Peyer's patch (tissue), 4 donors: ENCODE results near the gene PDE3A. TPM values are rescaled to one million over a fixed set of nuclear protein-coding genes. Genes with fewer than 3 reads are reported as not detected.

Experiments
- DNase-seq, 3 donors: peaks; one replicate each; pipeline ENCODE4 v3.0.0-alpha.2; 2017 to 2019
- H3K27ac ChIP-seq, 4 donors: fragments of 200-600 bp; sonication (generic); one replicate each; pipeline ENCODE4 v1.5.1; 2016 to 2019
- H3K27me3 ChIP-seq, 2 donors: fragments of 200-600 bp; sonication (generic); one replicate each; pipeline ENCODE4 v1.5.1; 2019
- H3K36me3 ChIP-seq, 3 donors: fragments of 200-600 bp; sonication (generic); one replicate each; pipeline ENCODE4 v1.5.1; 2016 to 2019
- H3K4me1 ChIP-seq, 4 donors: fragments of 200-600 bp; sonication (generic); one replicate each; pipeline ENCODE4 v1.5.1; 2016 to 2019
- H3K4me3 ChIP-seq, 4 donors: fragments of 200-600 bp; sonication (generic); 1 replicate in 3 of 4; 2 replicates in 1 of 4; pipeline ENCODE4 v1.5.1; 2016 to 2019; ENCODE audit warnings: mild to moderate bottlenecking in 1 of 4
- H3K9me3 ChIP-seq, 4 donors: fragments of 200-600 bp; sonication (generic); one replicate each; pipeline ENCODE4 v1.5.1; 2016 to 2019; ENCODE audit warnings: mild to moderate bottlenecking in 1 of 4
- POLR2A ChIP-seq, 2 donors: fragments of 450-650 bp; IDR thresholded peaks; one replicate each; pipeline ENCODE4 v1.5.1; 2017; ENCODE audit warnings: antibody characterized with exemption in 2 of 2, mild to moderate bottlenecking in 2 of 2, moderate library complexity in 2 of 2
- total RNA-seq, 4 donors: library from RNA; depleted of rRNA; stranded (reverse); fragments of >200 nt; gene quantifications; one replicate each; pipeline ENCODE4 v1.1.0, GENCODE V29; 2016
- TF ChIP-seq, protein P1 (sequence below), 6 experiments: fragments of 450-650 bp in 4 of 6; fragments of 200-600 bp in 2 of 6; sonication (generic) in 1 of 6; IDR thresholded peaks; one replicate each; pipeline ENCODE4 v1.5.1; 2017 to 2019; ENCODE audit warnings: antibody characterized with exemption in 6 of 6, mild to moderate bottlenecking in 3 of 6, moderate library complexity in 1 of 6

Gene PDE3A
- total RNA-seq, 4 donors from 2014 or later: 17.3 to 144 (median 120) TPM

DNA sequence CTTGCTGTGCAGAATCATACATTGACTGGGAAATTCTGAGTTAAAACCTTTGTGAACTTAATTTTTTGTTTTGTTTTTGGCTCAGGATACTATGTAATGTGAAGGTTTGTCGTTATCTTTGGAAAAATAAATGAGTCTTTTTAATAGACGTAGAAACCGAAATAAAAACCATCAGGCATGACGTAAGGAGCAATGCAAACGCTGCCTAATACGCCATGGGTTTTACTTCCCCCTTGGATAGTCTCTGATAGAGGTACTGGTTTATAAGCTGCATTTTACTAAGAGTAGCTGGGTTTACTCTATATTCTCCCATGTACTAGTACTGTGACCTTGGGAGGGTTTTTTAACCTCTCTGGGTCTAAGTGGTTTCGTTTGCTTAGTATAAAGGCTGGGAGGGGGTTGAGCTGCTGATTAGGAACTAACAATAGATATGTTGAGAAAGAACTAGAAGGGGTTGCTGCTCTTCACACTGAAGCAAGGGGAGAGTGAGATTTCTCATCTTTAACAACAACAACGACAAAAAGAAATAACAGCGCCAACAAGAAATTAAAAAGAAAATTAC is 260.0 kb downstream of the PDE3A start:
- Histone ChIP-seq H3K4me1 (peaks cover 0 to 3% (median 0%) of the 10 kb centered on the region in 4 donors), H3K27ac (no peak overlapping the region), H3K4me3 (no peak overlapping the region), H3K36me3 (no peaks in the 10 kb centered on the region), H3K27me3 (no peaks in the 10 kb centered on the region), H3K9me3 (no peaks in the 10 kb centered on the region)
- DNase-seq: no peak
- TF ChIP-seq, protein P1, sequence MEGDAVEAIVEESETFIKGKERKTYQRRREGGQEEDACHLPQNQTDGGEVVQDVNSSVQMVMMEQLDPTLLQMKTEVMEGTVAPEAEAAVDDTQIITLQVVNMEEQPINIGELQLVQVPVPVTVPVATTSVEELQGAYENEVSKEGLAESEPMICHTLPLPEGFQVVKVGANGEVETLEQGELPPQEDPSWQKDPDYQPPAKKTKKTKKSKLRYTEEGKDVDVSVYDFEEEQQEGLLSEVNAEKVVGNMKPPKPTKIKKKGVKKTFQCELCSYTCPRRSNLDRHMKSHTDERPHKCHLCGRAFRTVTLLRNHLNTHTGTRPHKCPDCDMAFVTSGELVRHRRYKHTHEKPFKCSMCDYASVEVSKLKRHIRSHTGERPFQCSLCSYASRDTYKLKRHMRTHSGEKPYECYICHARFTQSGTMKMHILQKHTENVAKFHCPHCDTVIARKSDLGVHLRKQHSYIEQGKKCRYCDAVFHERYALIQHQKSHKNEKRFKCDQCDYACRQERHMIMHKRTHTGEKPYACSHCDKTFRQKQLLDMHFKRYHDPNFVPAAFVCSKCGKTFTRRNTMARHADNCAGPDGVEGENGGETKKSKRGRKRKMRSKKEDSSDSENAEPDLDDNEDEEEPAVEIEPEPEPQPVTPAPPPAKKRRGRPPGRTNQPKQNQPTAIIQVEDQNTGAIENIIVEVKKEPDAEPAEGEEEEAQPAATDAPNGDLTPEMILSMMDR (IDR thresholded peaks at IDR 0.05): no peak
- TF ChIP-seq POLR2A (IDR thresholded peaks at IDR 0.05): no peak

DNA sequence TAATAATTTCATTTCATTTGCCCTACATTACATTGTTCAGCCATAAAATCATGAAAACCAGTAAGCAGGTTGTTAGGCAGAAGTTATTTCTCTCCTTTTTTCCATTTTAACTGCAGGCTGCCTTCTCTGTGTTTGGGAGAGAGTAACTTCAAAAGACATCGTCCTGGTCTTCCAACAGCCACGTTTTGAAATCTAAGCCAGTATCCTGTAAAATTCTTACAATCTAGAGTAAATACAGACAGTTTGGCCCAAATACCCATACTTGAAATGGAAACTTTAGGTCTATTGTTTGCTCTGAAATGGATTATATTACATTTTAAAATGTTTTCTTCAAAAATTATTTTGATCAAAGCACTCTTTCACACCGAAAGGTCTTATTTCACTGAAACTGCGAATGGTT is 260.7 kb downstream of the PDE3A start:
- DNase-seq: no peak
- no peak overlapping the region for H3K27ac ChIP-seq
- H3K36me3 ChIP-seq: no peaks in the 10 kb centered on the region
- no peak for TF ChIP-seq POLR2A (IDR thresholded peaks at IDR 0.05)
- TF ChIP-seq, protein P1 (IDR thresholded peaks at IDR 0.05): no peak
- H3K27me3 ChIP-seq: no peaks in the 10 kb centered on the region
- no peak overlapping the region for H3K4me3 ChIP-seq
- no peaks in the 10 kb centered on the region for H3K9me3 ChIP-seq
- peaks cover 0 to 3% (median 0%) of the 10 kb centered on the region in 4 donors for H3K4me1 ChIP-seq

GRCh38 chr12:20629414-20630156 is 261.2 kb downstream of the PDE3A start:
- H3K27me3 ChIP-seq: no peaks in the 10 kb centered on the region
- no peak for DNase-seq
- TF ChIP-seq POLR2A (IDR thresholded peaks at IDR 0.05): no peak
- TF ChIP-seq, protein P1 (IDR thresholded peaks at IDR 0.05): no peak
- H3K27ac ChIP-seq: no peak overlapping the region
- peaks cover 0 to 3% (median 0%) of the 10 kb centered on the region in 4 donors for H3K4me1 ChIP-seq
- H3K4me3 ChIP-seq: no peak overlapping the region
- H3K36me3 ChIP-seq: peaks cover 0 to 2% (median 0%) of the 10 kb centered on the region in 3 donors
- no peaks in the 10 kb centered on the region for H3K9me3 ChIP-seq

DNA sequence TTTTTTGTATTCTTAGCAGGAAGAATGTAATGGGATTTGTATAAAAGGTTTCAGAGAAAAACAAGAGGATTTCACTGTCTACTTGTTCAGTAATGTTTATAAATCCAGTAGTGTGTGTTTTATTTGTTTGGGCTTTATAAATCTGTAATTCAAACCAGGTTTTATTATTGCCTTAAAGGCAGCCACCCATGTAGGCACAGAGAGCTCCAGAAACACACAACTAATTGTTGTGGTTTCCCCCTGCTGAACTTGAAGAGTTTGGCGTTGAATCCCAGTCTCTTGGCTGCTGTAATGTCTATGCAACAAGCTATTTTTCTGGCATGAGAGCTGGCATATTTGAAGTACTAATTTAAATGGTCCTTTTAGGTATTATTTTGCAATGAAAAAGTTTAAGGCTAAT is 263.4 kb downstream of the PDE3A start:
- H3K9me3 ChIP-seq: no peaks in the 10 kb centered on the region
- TF ChIP-seq, protein P1 (IDR thresholded peaks at IDR 0.05): no peak
- TF ChIP-seq POLR2A (IDR thresholded peaks at IDR 0.05): no peak
- no peak for DNase-seq
- H3K27ac ChIP-seq: no peak overlapping the region
- no peak overlapping the region for H3K4me3 ChIP-seq
- peaks cover 0 to 3% (median 0%) of the 10 kb centered on the region in 4 donors for H3K4me1 ChIP-seq
- H3K36me3 ChIP-seq: peaks cover 0 to 16% (median 0%) of the 10 kb centered on the region in 3 donors
- H3K27me3 ChIP-seq: no peaks in the 10 kb centered on the region

DNA sequence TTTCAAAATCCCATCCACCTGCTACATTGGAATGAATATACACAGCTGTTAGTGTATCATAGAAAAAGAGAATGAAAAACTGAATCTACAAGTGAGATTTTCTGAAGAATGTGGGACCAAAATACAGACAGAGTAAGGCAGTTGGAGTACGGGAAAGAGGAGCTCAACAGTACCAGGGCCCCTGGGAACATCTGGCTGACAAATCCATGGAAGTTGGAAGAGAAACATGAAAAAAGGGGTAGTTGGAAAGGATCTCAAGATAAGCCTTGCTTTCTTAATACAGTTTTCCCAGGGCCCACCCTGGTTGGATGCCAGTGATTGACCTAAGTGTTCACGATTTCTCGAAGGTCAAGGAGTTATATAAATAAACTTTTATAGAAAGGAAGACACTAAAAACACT is 272.8 kb downstream of the PDE3A start:
- no peak for TF ChIP-seq POLR2A (IDR thresholded peaks at IDR 0.05)
- TF ChIP-seq, protein P1 (IDR thresholded peaks at IDR 0.05): no peak
- Histone ChIP-seq H3K4me1 (no peaks in the 10 kb centered on the region), H3K9me3 (no peaks in the 10 kb centered on the region), H3K27ac (no peak overlapping the region), H3K4me3 (no peak overlapping the region), H3K36me3 (peaks cover 0 to 35% (median 0%) of the 10 kb centered on the region in 3 donors), H3K27me3 (no peaks in the 10 kb centered on the region)
- DNase-seq: no peak
